ENCODE data around the gene TBX15.

DNA sequence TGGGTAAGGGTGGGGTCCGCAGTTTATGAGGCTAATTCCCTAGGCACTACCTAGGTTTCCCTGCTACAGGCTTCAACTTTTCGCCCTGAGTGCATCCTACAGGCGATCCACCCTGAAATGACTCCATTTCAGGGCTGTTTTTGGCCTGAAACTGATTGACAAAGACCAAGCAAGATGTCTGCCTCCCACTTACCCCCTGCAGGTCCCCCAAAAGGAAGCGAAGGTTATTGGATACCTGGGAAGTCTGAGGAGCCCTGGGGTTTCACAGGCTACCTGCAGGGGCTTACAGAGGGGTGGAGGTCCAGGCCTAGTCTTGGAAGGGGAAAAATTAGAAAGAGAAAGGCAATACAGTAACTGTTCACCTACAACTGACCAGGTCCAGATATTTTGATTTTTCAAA lies 3.3 kb upstream of the TBX15 start:
- TF ChIP-seq CTCF (IDR thresholded peaks at IDR 0.05) (no peak), TCF7L2 (IDR thresholded peaks at IDR 0.05; ENCODE audit: low read depth, low read length) (no peak), SIN3A (IDR thresholded peaks at IDR 0.05; ENCODE audit: borderline replicate concordance, insufficient read depth, low read depth, low read length) (no peak)
- TF ChIP-seq, protein P1, sequence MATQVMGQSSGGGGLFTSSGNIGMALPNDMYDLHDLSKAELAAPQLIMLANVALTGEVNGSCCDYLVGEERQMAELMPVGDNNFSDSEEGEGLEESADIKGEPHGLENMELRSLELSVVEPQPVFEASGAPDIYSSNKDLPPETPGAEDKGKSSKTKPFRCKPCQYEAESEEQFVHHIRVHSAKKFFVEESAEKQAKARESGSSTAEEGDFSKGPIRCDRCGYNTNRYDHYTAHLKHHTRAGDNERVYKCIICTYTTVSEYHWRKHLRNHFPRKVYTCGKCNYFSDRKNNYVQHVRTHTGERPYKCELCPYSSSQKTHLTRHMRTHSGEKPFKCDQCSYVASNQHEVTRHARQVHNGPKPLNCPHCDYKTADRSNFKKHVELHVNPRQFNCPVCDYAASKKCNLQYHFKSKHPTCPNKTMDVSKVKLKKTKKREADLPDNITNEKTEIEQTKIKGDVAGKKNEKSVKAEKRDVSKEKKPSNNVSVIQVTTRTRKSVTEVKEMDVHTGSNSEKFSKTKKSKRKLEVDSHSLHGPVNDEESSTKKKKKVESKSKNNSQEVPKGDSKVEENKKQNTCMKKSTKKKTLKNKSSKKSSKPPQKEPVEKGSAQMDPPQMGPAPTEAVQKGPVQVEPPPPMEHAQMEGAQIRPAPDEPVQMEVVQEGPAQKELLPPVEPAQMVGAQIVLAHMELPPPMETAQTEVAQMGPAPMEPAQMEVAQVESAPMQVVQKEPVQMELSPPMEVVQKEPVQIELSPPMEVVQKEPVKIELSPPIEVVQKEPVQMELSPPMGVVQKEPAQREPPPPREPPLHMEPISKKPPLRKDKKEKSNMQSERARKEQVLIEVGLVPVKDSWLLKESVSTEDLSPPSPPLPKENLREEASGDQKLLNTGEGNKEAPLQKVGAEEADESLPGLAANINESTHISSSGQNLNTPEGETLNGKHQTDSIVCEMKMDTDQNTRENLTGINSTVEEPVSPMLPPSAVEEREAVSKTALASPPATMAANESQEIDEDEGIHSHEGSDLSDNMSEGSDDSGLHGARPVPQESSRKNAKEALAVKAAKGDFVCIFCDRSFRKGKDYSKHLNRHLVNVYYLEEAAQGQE (IDR thresholded peaks at IDR 0.05; ENCODE audit: insufficient read depth in 1 of 2, low read depth in 2 of 2, low read length in 1 of 2): no peak
